HG03139 (cell line): ENCODE measurements around the gene LTBP2.

Experiments
- ATAC-seq: cut with Tn5 transposase; IDR thresholded peaks from one replicate; pipeline ENCODE4 v1.9.1; 2021; ENCODE audit not compliant: unreplicated experiment

Gene LTBP2

GRCh38 chr14:74611650-74612349 lies at the start of gene LTBP2:
Gene LTBP2, minus strand, starts transcription at chr14:74612237. Its CDS starts 293 bp downstream, at chr14:74611944.
- ATAC-seq = no peak

- ATAC-seq = no peak
Observed at GRCh38 chr14:74660863-74661262, 48.8 kb upstream of the LTBP2 start.

- no peak for ATAC-seq
Observed at GRCh38 chr14:74660167-74660566, 48.1 kb upstream of the LTBP2 start.

GRCh38 chr14:74658535-74659131 lies 46.6 kb upstream of the LTBP2 start:
- ATAC-seq = no peak

- ATAC-seq = no peak
Observed at GRCh38 chr14:74656964-74657363, 44.9 kb upstream of the LTBP2 start.

- no peak for ATAC-seq
Observed at GRCh38 chr14:74655599-74656395, 43.8 kb upstream of the LTBP2 start.

GRCh38 chr14:74654931-74655330 lies 42.9 kb upstream of the LTBP2 start:
- ATAC-seq = no peak

GRCh38 chr14:74653386-74654138 lies 41.5 kb upstream of the LTBP2 start:
- ATAC-seq = no peak

- ATAC-seq = no peak
Observed at GRCh38 chr14:74652541-74652940, 40.5 kb upstream of the LTBP2 start.

GRCh38 chr14:74650927-74651686 lies 39.1 kb upstream of the LTBP2 start:
- no peak for ATAC-seq

- ATAC-seq = no peak
Observed at GRCh38 chr14:74649673-74650072, 37.6 kb upstream of the LTBP2 start.

- no peak for ATAC-seq
Observed at GRCh38 chr14:74649167-74649566, 37.1 kb upstream of the LTBP2 start.

GRCh38 chr14:74648601-74649000 lies 36.6 kb upstream of the LTBP2 start:
- no peak for ATAC-seq

- ATAC-seq = no peak
Observed at GRCh38 chr14:74647678-74648461, 35.8 kb upstream of the LTBP2 start.

GRCh38 chr14:74647061-74647677 lies 35.1 kb upstream of the LTBP2 start:
- ATAC-seq = no peak

GRCh38 chr14:74645756-74646470 lies 33.9 kb upstream of the LTBP2 start:
- no peak for ATAC-seq

GRCh38 chr14:74645244-74645643 lies 33.2 kb upstream of the LTBP2 start:
- no peak for ATAC-seq

- ATAC-seq = no peak
Observed at GRCh38 chr14:74641601-74642391, 29.8 kb upstream of the LTBP2 start.
